Epithelial cell of proximal tubule (primary cell): Measurements from ENCODE around the gene SDK2. TPM values are rescaled to one million over a fixed set of nuclear protein-coding genes. Genes with fewer than 3 reads are reported as not detected.

Experiments
- DNase-seq: peaks from one replicate; pipeline ENCODE4 v3.0.0-alpha.2; 2011; ENCODE audit warnings: low read depth
- H3K4me3 ChIP-seq: 2 replicates; pipeline ENCODE4 v1.5.1; 2011; ENCODE audit warnings: low read depth, mild to moderate bottlenecking, low read length
- CTCF ChIP-seq: conservative IDR thresholded peaks from 2 replicates; pipeline ENCODE4 v1.5.1; 2012; ENCODE audit warnings: low read depth, mild to moderate bottlenecking, low read length
- total RNA-seq: library from RNA; depleted of rRNA; stranded (reverse); fragments of >200 nt; gene quantifications from 2 replicates; pipeline ENCODE4 v1.2.3, GENCODE V29; 2015

SDK2 gene
- 0.07 and 0.12 TPM in 2 replicates for total RNA-seq

DNA sequence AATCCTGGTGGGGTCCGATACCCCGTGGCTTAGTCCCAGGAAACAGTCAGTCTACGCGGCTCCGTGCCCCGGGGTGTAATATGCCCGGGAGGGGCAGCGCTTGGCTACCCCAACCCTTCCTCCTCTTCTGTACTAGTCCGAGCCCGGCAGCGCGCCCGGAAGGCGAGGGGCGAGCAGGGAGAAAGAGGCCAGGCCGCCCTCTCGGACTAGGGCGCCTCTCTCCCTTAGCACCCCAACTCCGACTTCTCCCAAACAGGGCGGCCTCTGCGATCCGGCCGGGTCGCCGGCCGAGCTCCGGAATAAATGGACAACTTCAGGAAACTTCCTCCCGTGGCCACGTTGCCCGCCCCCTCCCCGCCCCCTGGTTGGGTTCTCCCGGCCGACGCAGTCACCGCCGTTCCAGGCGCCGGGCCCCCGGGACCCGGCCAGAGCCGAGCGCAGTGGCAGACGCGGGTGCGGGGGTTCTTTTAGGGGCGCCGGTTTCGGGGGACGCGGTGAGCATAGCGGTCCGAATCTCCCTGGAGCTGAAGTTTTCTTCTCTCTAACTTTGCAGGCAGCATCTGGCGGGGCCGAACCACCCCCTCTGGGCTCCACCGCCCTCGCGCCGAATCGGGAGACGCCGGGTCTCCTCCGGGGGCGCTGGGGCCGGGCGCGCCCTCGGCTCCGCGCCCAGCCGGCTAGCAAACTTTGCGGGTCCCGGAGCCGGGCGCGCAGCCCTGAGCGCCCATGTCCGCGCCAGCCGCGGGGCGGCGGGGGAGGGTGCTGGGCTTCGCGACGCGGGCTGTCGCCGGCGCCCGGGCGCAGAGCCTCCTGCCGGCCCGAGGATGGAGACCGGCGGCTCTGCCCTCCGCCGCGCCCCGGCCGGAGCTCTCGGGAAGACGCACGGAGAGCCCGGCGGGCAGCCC, at the start of gene SDK2:
Gene SDK2 (minus strand): TSS at position 301 of the 905 bp plus-strand sequence. CDS start 357 bp downstream, outside the sequence.
- no peak for DNase-seq
- TF ChIP-seq CTCF: no peak
- H3K4me3 ChIP-seq: peak within 1 kb of the TSS; percentile 16

- DNase-seq: no peak
- H3K4me3 ChIP-seq: no peak overlapping the region
- TF ChIP-seq CTCF: no peak
Measured at GRCh38 chr17:73693071-73693470, 48.8 kb upstream of the SDK2 start.

GRCh38 chr17:73691321-73691766, 47.1 kb upstream of the SDK2 start:
- H3K4me3 ChIP-seq: no peak overlapping the region
- no peak for TF ChIP-seq CTCF
- DNase-seq: no peak

DNA sequence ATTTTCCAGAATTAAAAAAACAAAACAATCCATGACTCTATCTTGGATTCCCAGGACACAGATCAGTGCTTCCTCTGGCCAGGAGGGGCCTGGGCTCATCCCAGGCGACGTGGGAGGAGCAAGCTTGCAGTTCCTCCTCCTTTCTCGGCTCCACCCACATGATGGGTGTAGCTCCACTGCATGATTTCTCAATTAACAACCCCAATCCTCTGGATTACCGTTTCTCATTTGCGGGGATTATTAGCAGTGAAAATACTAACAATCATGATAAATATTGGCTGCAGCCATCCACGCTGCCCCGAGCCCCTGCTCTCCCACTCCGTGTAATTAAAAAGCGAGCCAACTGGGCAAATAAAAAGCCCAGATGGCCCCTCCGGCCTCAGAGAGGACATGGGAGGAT, 46.4 kb upstream of the SDK2 start:
- DNase-seq: no peak
- no peak for TF ChIP-seq CTCF
- H3K4me3 ChIP-seq: no peak overlapping the region

DNA sequence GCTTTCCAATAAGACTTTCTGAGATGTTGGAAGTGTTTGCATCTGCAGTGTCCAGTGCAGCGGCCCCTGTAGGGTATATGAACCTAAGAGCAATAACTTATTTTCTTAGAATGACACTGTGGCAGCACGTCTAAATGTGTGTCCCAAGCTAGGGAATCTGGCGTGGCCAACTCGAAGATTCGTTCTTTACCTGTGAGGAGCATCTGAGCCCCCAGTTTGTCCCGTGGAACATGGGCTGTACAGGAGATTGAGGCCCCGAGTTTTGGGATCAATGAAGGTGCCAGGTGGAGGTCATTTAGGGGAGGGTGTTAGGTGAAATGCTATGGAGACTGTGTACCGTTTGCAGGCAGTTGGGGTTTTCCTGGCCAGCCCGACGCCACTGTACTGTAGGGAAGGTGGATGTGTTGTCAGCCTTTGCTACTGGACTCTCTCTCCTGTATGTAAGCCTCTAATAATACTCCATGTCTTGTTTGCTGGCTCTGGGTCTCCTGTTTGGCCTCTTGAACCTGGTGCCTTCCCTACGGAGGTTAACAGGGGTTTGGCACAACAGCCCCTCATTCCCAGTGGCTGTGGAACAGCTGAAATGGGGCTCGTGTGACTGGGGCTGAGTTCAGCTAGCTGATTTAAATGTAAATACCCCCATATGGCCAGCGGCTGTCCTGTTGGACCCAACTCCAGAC, 45.5 kb upstream of the SDK2 start:
- no peak for DNase-seq
- H3K4me3 ChIP-seq: no peak overlapping the region
- TF ChIP-seq CTCF: no peak

DNA sequence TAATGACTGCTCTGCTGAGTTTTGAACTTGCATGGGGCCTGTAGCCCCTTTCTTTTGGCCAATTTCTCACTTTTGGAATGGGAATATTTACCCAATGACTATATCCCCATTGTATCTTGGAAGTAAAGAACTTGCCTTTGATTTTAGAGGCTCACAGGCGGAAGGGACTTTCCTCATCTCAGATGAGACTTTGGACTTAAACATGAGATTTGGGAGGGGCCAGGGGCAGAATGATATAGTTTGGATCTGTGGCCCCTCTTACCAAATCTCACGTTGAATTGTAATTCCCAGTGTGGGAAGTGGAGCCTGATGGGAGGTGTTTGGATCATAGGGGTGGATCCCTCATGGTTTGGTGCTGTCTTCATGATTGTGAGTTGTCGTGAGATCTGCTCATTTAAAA, 42.7 kb upstream of the SDK2 start:
- H3K4me3 ChIP-seq: no peak overlapping the region
- no peak for TF ChIP-seq CTCF
- DNase-seq: no peak
